K562 (cell line): ENCODE data around the gene CPA4. TPM values are rescaled to one million over a fixed set of nuclear protein-coding genes. Genes with fewer than 3 reads are reported as not detected.

Source experiments
- polyA plus RNA-seq, 8 experiments: library from polyadenylated mRNA; depleted of rRNA in 4 of 8; stranded (reverse) in 5 of 8; unstranded in 3 of 8; fragments of >200 nt; fragmentation: Nextera tagmentation in 2 of 8; fragmentation: Illumina TruSeq in 1 of 8; extraction: Ambion mirVana in 2 of 8; extraction: Trizol in 1 of 8; gene quantifications; 2 replicates each; pipeline versions ENCODE4 v1.2.1 to v1.2.3, GENCODE V29; 2011 to 2014; ENCODE audit warnings: inconsistent platforms in 1 of 8, missing spikeins in 1 of 8
- total RNA-seq, 7 experiments: library from RNA; depleted of rRNA in 6 of 7; stranded (reverse); fragments of >200 nt in 6 of 7; fragmentation: Illumina TruSeq in 2 of 7; extraction: Trizol in 2 of 7; gene quantifications; 2 replicates each; pipeline versions ENCODE4 v1.2.1 to v1.2.3, GENCODE V29; 2011 to 2021; ENCODE audit warnings: low replicate concordance in 1 of 7
- TF ChIP-seq, protein P1 (sequence below): fragments of 200-600 bp; sonication (generic); IDR thresholded peaks from one replicate; pipeline ENCODE4 v1.6.1; 2012; ENCODE audit warnings: mild to moderate bottlenecking, low read depth, low read length, inconsistent platforms

CPA4 gene
- total and polyA plus RNA-seq, 9 of the 15 experiments (the other 6 are each of a cell fraction or from before 2014, with no cell fraction given), result not detected

DNA sequence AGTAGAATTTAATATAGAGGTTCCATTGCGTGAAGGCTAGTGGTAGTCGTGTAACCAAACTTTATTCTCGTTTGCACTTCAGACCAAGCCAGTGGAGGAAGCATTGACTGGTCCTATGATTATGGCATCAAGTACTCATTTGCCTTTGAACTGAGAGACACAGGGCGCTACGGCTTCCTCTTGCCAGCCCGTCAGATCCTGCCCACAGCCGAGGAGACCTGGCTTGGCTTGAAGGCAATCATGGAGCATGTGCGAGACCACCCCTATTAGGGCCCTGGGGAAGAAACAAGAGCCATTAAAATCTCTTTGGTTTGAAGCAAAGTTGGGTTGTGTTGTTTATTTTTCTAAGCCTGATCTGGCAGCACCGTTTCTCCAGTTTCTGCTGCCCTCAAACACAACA is 3.5 kb upstream of the CPA4 start (continued):
- TF ChIP-seq, protein P1, sequence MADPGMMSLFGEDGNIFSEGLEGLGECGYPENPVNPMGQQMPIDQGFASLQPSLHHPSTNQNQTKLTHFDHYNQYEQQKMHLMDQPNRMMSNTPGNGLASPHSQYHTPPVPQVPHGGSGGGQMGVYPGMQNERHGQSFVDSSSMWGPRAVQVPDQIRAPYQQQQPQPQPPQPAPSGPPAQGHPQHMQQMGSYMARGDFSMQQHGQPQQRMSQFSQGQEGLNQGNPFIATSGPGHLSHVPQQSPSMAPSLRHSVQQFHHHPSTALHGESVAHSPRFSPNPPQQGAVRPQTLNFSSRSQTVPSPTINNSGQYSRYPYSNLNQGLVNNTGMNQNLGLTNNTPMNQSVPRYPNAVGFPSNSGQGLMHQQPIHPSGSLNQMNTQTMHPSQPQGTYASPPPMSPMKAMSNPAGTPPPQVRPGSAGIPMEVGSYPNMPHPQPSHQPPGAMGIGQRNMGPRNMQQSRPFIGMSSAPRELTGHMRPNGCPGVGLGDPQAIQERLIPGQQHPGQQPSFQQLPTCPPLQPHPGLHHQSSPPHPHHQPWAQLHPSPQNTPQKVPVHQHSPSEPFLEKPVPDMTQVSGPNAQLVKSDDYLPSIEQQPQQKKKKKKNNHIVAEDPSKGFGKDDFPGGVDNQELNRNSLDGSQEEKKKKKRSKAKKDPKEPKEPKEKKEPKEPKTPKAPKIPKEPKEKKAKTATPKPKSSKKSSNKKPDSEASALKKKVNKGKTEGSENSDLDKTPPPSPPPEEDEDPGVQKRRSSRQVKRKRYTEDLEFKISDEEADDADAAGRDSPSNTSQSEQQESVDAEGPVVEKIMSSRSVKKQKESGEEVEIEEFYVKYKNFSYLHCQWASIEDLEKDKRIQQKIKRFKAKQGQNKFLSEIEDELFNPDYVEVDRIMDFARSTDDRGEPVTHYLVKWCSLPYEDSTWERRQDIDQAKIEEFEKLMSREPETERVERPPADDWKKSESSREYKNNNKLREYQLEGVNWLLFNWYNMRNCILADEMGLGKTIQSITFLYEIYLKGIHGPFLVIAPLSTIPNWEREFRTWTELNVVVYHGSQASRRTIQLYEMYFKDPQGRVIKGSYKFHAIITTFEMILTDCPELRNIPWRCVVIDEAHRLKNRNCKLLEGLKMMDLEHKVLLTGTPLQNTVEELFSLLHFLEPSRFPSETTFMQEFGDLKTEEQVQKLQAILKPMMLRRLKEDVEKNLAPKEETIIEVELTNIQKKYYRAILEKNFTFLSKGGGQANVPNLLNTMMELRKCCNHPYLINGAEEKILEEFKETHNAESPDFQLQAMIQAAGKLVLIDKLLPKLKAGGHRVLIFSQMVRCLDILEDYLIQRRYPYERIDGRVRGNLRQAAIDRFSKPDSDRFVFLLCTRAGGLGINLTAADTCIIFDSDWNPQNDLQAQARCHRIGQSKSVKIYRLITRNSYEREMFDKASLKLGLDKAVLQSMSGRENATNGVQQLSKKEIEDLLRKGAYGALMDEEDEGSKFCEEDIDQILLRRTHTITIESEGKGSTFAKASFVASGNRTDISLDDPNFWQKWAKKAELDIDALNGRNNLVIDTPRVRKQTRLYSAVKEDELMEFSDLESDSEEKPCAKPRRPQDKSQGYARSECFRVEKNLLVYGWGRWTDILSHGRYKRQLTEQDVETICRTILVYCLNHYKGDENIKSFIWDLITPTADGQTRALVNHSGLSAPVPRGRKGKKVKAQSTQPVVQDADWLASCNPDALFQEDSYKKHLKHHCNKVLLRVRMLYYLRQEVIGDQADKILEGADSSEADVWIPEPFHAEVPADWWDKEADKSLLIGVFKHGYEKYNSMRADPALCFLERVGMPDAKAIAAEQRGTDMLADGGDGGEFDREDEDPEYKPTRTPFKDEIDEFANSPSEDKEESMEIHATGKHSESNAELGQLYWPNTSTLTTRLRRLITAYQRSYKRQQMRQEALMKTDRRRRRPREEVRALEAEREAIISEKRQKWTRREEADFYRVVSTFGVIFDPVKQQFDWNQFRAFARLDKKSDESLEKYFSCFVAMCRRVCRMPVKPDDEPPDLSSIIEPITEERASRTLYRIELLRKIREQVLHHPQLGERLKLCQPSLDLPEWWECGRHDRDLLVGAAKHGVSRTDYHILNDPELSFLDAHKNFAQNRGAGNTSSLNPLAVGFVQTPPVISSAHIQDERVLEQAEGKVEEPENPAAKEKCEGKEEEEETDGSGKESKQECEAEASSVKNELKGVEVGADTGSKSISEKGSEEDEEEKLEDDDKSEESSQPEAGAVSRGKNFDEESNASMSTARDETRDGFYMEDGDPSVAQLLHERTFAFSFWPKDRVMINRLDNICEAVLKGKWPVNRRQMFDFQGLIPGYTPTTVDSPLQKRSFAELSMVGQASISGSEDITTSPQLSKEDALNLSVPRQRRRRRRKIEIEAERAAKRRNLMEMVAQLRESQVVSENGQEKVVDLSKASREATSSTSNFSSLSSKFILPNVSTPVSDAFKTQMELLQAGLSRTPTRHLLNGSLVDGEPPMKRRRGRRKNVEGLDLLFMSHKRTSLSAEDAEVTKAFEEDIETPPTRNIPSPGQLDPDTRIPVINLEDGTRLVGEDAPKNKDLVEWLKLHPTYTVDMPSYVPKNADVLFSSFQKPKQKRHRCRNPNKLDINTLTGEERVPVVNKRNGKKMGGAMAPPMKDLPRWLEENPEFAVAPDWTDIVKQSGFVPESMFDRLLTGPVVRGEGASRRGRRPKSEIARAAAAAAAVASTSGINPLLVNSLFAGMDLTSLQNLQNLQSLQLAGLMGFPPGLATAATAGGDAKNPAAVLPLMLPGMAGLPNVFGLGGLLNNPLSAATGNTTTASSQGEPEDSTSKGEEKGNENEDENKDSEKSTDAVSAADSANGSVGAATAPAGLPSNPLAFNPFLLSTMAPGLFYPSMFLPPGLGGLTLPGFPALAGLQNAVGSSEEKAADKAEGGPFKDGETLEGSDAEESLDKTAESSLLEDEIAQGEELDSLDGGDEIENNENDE, result no peak
- TF ChIP-seq, all 486 proteins: peak for 0
